ENCODE results near the gene USP32. TPM values are rescaled to one million over a fixed set of nuclear protein-coding genes. Genes with fewer than 3 reads are reported as not detected.
A peak's percentile ranks its signal among the peaks of the same experiment; 100 is the strongest.
"Not testable (repeated sequence)": the region's sequence is repeated elsewhere in the genome, so short reads cannot be mapped to it uniquely, and the experiment has no call there.

USP32 gene
- total RNA-seq, 1 donor from 2014 or later: 57.9 TPM

DNA sequence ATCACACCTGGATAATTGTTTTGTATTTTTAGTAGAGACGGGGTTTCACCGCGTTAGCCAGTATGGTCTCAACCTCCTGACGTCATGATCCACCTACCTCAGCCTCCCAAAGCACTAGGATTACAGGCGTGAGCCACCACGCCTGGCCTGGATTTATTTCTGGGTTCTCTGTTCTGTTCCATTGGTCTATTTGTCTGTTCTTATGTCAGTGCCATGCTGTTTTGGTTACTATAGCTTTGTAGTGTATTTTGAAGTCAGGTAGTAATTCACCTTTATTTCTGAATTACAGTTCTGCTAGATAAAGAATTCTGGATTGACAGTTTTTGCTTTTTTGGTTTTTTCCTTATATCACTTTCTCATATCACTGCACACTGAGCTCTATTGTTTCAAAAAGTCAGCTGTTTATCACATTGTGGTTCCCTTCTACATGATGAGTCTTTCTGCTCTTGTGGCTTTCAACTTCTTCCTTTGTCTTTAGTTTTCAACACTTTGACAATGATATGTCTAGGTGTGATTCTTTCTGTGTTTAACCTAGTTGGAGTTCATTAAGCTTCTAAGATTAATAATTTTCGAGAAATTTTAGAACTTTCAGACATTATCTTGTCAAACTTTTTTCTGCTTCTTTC lies 144.0 kb downstream of the USP32 start:
- no peak for DNase-seq (ENCODE audit: low read depth)

DNA sequence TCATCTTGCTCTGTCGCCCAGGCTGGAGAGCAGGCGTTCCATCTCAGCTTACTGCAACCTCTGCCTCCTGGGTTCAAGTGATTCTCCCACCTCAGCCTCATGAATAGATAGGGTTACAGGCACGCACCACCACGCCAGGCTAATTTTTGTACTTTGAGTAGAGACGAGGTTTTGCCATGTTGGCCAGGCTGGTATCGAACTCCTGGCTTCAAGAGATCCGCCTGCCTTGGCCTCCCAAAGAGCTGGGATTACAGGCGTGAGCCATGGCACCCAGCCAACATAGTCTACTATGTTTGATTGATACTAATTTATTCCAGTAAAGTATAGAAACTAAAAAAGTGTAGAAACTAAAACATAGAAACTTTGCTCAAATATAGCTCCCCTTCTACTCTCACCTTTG lies 147.3 kb downstream of the USP32 start:
- DNase-seq (ENCODE audit: low read depth): no peak

GRCh38 chr17:60240290-60240689 lies 151.6 kb downstream of the USP32 start:
- DNase-seq (ENCODE audit: low read depth): no peak

DNA sequence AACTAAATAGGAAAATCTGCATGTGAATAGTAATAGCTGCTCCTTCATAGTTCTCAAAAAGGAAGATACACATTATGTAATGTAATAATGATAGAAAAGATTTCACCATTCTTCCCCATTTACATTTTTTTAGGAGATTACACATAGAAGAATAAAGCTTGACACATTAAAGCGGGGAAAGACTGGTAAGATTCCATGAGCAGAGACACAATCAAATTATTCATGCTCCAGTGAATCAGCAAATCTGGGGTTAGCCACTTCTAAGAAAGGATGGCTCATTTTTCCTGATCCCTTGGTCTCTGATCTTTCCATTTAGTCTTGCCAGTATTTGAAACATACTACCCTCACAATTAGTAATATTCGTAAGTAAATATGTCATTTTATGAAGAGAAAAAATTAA lies 160.2 kb downstream of the USP32 start:
- peak; percentile 37 for DNase-seq (ENCODE audit: low read depth)

- peak; percentile 34 for DNase-seq (ENCODE audit: low read depth)
Measured at GRCh38 chr17:60231234-60231633, 160.7 kb downstream of the USP32 start.

DNA sequence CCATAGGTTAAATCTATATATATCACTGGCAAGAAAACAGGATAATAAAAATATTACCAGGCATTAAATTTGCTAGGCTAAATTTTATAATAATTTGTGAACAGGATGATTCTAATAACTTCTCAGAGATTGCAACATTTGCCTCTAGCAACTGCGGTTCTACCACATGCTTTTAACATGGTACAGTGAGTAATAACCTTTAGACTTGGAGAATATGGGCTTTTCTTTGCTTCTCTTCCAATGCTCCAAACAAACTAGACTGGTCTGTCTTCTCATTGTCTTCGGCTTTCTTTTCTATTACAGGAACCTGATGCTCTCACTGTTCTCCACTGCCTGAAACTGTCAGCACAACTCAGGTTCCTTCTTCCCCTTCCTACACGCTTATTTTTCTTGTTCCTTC lies 161.6 kb downstream of the USP32 start:
- DNase-seq (ENCODE audit: low read depth): no peak

DNA sequence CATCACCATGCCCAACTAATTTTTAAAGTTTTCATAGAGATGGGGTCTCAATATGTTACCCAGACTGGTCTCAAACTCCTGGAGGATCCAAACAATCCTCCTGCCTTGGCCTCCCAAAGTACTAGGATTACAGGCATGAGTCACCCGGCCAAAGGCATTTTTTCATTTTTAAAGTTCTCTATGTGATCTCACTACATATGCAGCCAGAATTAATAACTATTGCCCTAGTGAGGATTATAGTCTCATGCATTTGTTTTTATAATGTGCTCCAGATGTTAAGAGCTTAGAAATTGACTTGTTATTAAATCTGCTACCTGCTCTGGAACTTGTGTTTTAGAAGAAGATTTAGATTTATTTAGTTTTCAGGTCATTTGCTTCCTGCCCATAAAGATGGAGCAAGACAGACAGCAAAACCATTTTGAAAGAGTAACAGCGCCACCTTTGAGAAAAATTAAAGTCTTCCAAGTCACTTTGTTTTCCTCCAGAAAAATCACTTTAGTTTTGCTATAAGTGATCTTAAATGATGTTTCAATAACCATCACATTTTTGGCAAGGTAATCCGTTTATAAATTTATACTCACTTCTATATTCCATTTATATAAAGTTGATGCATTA lies 162.6 kb downstream of the USP32 start:
- peak; percentile 2 for DNase-seq (ENCODE audit: low read depth)

DNA sequence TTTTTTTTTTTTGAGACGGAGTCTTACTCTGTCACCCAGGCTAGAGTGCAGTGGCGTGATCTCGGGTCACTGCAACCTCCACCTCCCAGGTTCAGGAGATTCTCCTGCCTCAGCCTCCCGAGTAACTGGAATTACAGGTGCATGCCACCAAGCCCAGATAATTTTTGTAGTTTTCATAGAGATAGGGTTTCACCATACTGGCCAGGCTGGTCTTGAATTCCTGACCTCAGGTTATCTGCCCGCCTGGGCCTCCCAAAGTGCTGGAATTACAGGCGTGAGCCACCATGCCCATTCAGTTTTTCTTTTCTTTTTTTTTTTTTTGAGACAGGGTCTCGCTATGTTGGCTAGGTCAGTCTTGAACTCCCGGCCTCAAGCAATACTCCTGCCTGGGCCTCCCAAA lies 164.7 kb downstream of the USP32 start:
- DNase-seq (ENCODE audit: low read depth): not testable (repeated sequence)

DNA sequence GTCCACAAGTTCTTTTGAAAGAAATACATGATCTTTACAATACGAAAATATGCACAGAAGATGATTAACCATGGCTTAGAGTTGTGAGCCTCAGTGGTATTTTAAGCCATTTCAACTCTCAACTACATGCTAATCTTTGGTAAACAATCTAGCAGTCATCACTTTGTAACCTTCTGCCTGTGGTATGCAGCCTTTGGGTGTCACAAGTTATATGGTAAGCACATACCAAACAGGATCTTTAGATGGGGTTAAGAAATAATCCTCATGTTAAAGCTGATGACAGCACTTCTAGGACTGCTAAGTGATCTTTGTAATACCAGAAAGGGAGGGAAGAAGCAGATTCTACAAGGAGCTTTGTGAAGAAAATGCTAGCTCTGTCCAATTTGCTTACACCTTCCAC lies 167.9 kb downstream of the USP32 start:
- no peak for DNase-seq (ENCODE audit: low read depth)

GRCh38 chr17:60223456-60223855 lies 168.5 kb downstream of the USP32 start:
- DNase-seq (ENCODE audit: low read depth): no peak

DNA sequence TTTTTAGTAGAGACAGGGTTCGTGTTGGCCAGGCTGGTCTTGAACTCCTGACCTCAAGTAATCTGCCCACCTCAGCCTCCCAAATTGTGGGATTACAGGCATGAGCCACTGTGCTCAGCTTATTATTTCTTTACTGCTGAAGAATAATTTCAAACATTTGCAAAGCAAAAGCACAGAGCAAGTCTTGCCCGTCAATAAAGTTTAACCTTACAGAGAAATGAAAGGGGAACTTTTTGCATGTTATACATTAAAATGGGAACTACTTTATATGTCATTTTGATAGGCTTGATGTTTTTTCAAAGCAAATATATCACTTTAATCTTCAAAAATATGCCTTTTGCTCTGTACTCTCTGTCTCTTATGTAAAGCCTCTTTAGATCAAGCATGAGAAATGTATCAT lies 173.2 kb downstream of the USP32 start:
- not testable (repeated sequence) for DNase-seq (ENCODE audit: low read depth)

DNA sequence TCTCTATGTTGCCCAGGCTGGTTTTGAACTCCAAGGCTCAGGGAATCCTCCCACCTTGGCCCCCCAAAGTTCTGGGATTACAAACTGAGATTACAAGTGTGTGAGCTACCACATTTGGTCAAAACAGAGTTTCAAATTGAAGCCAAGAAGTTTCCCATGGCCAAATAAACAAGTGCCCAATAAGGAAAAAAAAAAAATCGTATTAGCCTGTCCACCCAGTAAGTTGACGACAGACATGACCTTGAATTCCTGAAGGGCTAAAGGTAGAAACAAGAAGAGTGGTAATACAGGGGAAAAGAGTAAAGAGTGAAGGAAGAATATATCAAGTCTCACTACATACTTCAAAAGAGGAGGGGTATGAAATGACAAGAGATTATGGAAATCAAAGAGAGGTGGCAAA lies 176.0 kb downstream of the USP32 start:
- not testable (repeated sequence) for DNase-seq (ENCODE audit: low read depth)

- DNase-seq (ENCODE audit: low read depth): not testable (repeated sequence)
Measured at GRCh38 chr17:60211282-60211681, 180.7 kb downstream of the USP32 start.

GRCh38 chr17:60208302-60208701 lies 183.6 kb downstream of the USP32 start:
- not testable (repeated sequence) for DNase-seq (ENCODE audit: low read depth)

DNA sequence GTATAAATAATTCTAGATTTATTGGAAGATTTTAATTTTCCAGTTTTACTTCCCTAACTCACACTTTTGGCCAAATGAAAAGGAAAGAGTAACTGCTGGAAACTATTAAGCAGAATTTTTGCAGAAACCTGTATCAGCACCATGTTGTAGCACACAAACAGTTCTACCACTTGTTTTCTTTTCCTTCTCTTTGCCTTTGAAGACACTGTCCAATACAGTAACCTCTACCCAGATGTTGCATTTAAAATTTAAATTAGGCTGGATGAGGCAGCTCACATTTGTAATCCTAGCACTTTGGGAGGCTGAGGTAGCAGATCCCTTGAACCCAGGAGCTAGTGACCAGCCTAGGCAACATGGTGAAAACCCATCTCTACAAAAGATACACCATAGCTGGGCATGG lies 186.2 kb downstream of the USP32 start:
- DNase-seq (ENCODE audit: low read depth): not testable (repeated sequence)

GRCh38 chr17:60198630-60199029 lies 193.3 kb downstream of the USP32 start:
- DNase-seq (ENCODE audit: low read depth): not testable (repeated sequence)

DNA sequence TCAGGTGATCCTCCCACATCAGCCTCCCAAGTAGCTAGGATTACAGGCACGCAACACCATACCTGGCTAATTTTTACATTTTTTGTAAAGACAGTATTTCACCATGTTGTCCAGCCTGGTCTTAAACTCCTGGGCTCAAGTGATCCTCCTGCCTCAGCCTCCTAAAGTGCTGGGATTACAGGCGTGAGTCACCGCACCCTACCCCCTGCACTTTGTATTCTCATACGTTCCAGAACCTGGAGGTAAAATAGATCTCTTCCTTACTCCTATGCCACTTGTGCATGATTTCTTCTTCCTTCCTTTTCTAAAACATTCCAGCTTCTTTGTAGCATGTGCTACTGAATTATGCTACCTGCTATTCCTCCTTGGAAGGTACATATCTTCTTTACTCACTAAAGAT lies 197.8 kb downstream of the USP32 start:
- DNase-seq (ENCODE audit: low read depth): not testable (repeated sequence)

DNA sequence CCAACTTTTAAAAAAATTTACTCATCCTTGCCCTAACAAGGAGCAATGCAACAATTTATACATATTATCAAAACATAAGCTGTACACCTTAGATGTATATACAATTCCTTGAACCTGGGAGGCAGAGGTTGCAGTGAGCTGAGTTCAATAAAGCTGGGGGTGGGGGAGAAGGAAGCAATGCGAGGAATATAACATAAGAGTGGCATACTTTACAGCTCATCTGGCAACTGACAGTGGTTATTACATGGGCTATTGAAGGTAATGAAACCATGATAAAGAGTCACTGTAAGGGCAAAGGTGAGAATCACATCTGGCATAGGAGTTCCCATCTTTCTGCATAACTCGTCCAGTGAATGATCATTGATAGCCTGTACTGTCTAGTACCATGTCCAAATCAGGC lies 198.5 kb downstream of the USP32 start:
- DNase-seq (ENCODE audit: low read depth): no peak

- not testable (repeated sequence) for DNase-seq (ENCODE audit: low read depth)
Measured at GRCh38 chr17:60193032-60193431, 198.9 kb downstream of the USP32 start.

- DNase-seq (ENCODE audit: low read depth): not testable (repeated sequence)
Measured at GRCh38 chr17:60190032-60190431, 201.9 kb downstream of the USP32 start.

DNA sequence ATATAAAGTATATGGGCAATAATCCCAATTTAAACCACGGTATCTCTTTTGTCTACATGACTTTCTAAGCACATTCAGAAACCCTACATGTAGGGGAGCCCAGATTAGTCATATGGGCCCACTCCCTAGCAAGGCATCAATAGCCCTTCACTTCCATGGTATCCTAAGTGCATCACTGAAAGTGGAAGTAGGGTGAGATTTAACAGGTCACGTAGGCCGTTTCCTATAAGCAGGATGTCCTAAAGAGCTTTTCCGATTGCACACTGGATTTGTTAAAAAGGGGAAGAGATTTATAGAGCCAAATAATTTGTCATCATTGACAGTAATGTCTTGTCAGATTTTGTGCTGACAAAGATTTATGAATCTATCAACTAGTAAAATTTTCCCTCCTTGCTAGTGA lies 203.2 kb downstream of the USP32 start:
- DNase-seq (ENCODE audit: low read depth): no peak

GRCh38 chr17:60186846-60187745 lies 204.8 kb downstream of the USP32 start:
- DNase-seq (ENCODE audit: low read depth): not testable (repeated sequence)

Measured in myocyte (in vitro differentiated cells).